Measurements from ENCODE around the gene KMT2C.

KMT2C gene

GRCh38 chr7:152140067-152140466 lies 295.7 kb downstream of the KMT2C start:
- CTCF ChIA-PET, result interaction anchor here (0.6 to 0.7 kb wide), 2 partner anchors 15 to 60 kb away, joined by 3 to 4 read pairs; no protein-coding TSS in a partner anchor
- no peak overlapping the region for H3K4me3 ChIP-seq (ENCODE audit: low read depth, low read length)
- H3K27ac ChIP-seq (ENCODE audit: extremely low read depth, low read depth, low read length), result no peak overlapping the region
- H3K36me3 ChIP-seq (ENCODE audit: control insufficient read depth in 2 of 2, insufficient read depth in 1 of 2, low read length in 2 of 2), result peaks cover 0 to 87% of the 10 kb centered on the region in 2 experiments; a peak in 1 of 3 replicates
- no peaks in the 10 kb centered on the region for H3K9me3 ChIP-seq (ENCODE audit: control insufficient read depth, insufficient read depth, low read depth, low read length)
- no peaks in the 10 kb centered on the region for H3K4me1 ChIP-seq (ENCODE audit: control insufficient read depth, insufficient read depth, low read length)
- POLR2A ChIA-PET, result no interaction called here
- TF ChIP-seq BCL6B (tag by site-specific recombination; IDR thresholded peaks at IDR 0.05) (no peak), KLF10 (tag by site-specific recombination; IDR thresholded peaks at IDR 0.05) (no peak), ZBTB49 (tag by site-specific recombination; IDR thresholded peaks at IDR 0.05; ENCODE audit: low read depth) (no peak), ZNF184 (tag by site-specific recombination; IDR thresholded peaks at IDR 0.05) (no peak), ZNF624 (tag by site-specific recombination; IDR thresholded peaks at IDR 0.05) (no peak), BCL11A (tag by site-specific recombination; IDR thresholded peaks at IDR 0.05; ENCODE audit: low read depth) (no peak), ZNF292 (tag by site-specific recombination; IDR thresholded peaks at IDR 0.05; ENCODE audit: borderline replicate concordance, low read depth) (no peak), WT1 (tag by site-specific recombination; IDR thresholded peaks at IDR 0.05) (no peak), ZNF404 (tag by site-specific recombination; IDR thresholded peaks at IDR 0.05) (no peak)

- peaks cover 3 to 77% of the 10 kb centered on the region in 2 experiments; a peak in 1 of 3 replicates for H3K36me3 ChIP-seq (ENCODE audit: control insufficient read depth in 2 of 2, insufficient read depth in 1 of 2, low read length in 2 of 2)
- CTCF ChIA-PET, result no interaction called here
These were observed 298.3 kb downstream of the KMT2C start for GRCh38 chr7:152137476-152138025.

GRCh38 chr7:152136686-152137085 lies 299.1 kb downstream of the KMT2C start:
- Histone ChIP-seq H3K4me1 (ENCODE audit: control insufficient read depth, insufficient read depth, low read length) (no peaks in the 10 kb centered on the region), H3K36me3 (ENCODE audit: control insufficient read depth in 2 of 2, insufficient read depth in 1 of 2, low read length in 2 of 2) (peaks cover 3 to 76% of the 10 kb centered on the region in 2 experiments; a peak in 1 of 3 replicates), H3K4me3 (ENCODE audit: low read depth, low read length) (no peak overlapping the region), H3K9me3 (ENCODE audit: control insufficient read depth, insufficient read depth, low read depth, low read length) (no peaks in the 10 kb centered on the region), H3K27ac (ENCODE audit: extremely low read depth, low read depth, low read length) (no peak overlapping the region)
- CTCF ChIA-PET, result interaction anchor here (0.7 kb wide), 1 partner anchor 108 kb away, joined by 3 read pairs; no protein-coding TSS in a partner anchor
- POLR2A ChIA-PET, result no interaction called here
- no peak for TF ChIP-seq MEIS1 (CRISPR knock-in tag; IDR thresholded peaks at IDR 0.05; ENCODE audit: borderline replicate concordance)

More at GRCh38 chr7:152137476-152138025, 298.3 kb downstream of the KMT2C start:
- TF ChIP-seq ZBTB7A (tag by site-specific recombination; IDR thresholded peaks at IDR 0.05; ENCODE audit: low read depth), result no peak
- no peak for TF ChIP-seq ZNF10 (tag by site-specific recombination; IDR thresholded peaks at IDR 0.05)
- no peak for TF ChIP-seq ZNF416 (tag by site-specific recombination; IDR thresholded peaks at IDR 0.05)
- Histone ChIP-seq H3K4me1 (ENCODE audit: control insufficient read depth, insufficient read depth, low read length) (no peaks in the 10 kb centered on the region), H3K4me3 (ENCODE audit: low read depth, low read length) (no peak overlapping the region), H3K9me3 (ENCODE audit: control insufficient read depth, insufficient read depth, low read depth, low read length) (no peaks in the 10 kb centered on the region), H3K27ac (ENCODE audit: extremely low read depth, low read depth, low read length) (no peak overlapping the region)
- POLR2A ChIA-PET, result no interaction called here

GRCh38 chr7:152133804-152134203 lies 302.0 kb downstream of the KMT2C start:
- ChIA-PET CTCF (interaction anchor here (1.5 kb wide), 1 partner anchor 11 kb away, joined by 4 read pairs; no protein-coding TSS in a partner anchor), POLR2A (no interaction called here)
- Histone ChIP-seq H3K36me3 (ENCODE audit: control insufficient read depth in 2 of 2, insufficient read depth in 1 of 2, low read length in 2 of 2) (peaks cover 3 to 75% of the 10 kb centered on the region in 2 experiments; a peak in 1 of 3 replicates), H3K9me3 (ENCODE audit: control insufficient read depth, insufficient read depth, low read depth, low read length) (no peaks in the 10 kb centered on the region), H3K4me3 (ENCODE audit: low read depth, low read length) (no peak overlapping the region), H3K4me1 (ENCODE audit: control insufficient read depth, insufficient read depth, low read length) (no peaks in the 10 kb centered on the region), H3K27ac (ENCODE audit: extremely low read depth, low read depth, low read length) (no peak overlapping the region)
- TF ChIP-seq ZNF302 (tag by site-specific recombination; IDR thresholded peaks at IDR 0.05; ENCODE audit: low read depth), result no peak
- no peak for TF ChIP-seq ZNF560 (tag by site-specific recombination; IDR thresholded peaks at IDR 0.05; ENCODE audit: borderline replicate concordance)
- TF ChIP-seq ZBTB21 (tag by site-specific recombination; IDR thresholded peaks at IDR 0.05), result no peak
- TF ChIP-seq ZNF621 (tag by site-specific recombination; IDR thresholded peaks at IDR 0.05), result no peak
- TF ChIP-seq ZNF600 (tag by site-specific recombination; IDR thresholded peaks at IDR 0.05), result no peak
- TF ChIP-seq ZSCAN16 (tag by site-specific recombination; IDR thresholded peaks at IDR 0.05), result no peak
- no peak for TF ChIP-seq ZNF654 (tag by site-specific recombination; IDR thresholded peaks at IDR 0.05; ENCODE audit: low read depth)
